ENCODE data around the gene CDH4. TPM values are rescaled to one million over a fixed set of nuclear protein-coding genes. Genes with fewer than 3 reads are reported as not detected.

Gene CDH4
- total and polyA plus RNA-seq, 9 of the 15 experiments (the other 6 are each of a cell fraction or from before 2014, with no cell fraction given), result 0.04 TPM; not detected in 8

- Histone ChIP-seq H4K20me1 (replicated peaks; ENCODE audit: control insufficient read depth, insufficient read depth, low read length) (no peaks in the 10 kb centered on the region), H3K4me3 (no peak overlapping the region), H3K36me3 (ENCODE audit: control insufficient read depth, insufficient read depth, low read length) (no peaks in the 10 kb centered on the region), H3K27ac (ENCODE audit: extremely low read depth, low read depth, low read length) (no peak overlapping the region), H3K4me2 (ENCODE audit: insufficient read depth, low read length) (no peak overlapping the region), H3K27me3 (ENCODE audit: control insufficient read depth in 2 of 2, insufficient read depth in 2 of 2, low read length in 2 of 2) (no peaks in the 10 kb centered on the region; a peak in 1 of 5 replicates), H3K9me1 (ENCODE audit: control insufficient read depth, insufficient read depth, low read length) (no peaks in the 10 kb centered on the region), H3K4me1 (replicated peaks in 1 of 2; ENCODE audit: control insufficient read depth in 2 of 2, insufficient read depth in 2 of 2, low read length in 2 of 2) (no peaks in the 10 kb centered on the region), H3K9me3 (replicated peaks; ENCODE audit: control insufficient read depth, insufficient read depth, low read depth, low read length) (peaks cover 2% of the 10 kb centered on the region; the same call in 1 of the 2 replicates), H3K79me2 (ENCODE audit: control insufficient read depth, insufficient read depth, low read length) (no peaks in the 10 kb centered on the region), H2AFZ (ENCODE audit: low read depth, low read length) (no peak overlapping the region), H3K9ac (ENCODE audit: insufficient read depth in 1 of 2, low read depth in 2 of 2, low read length in 2 of 2) (no peak overlapping the region)
- intact Hi-C loops (cut with micrococcal nuclease) (no loop called here), in situ Hi-C loops (cut with MboI) (no loop called here)
- no TSS peak for BruUV-seq (replicated peaks)
- POLR2A ChIA-PET, result interaction anchor here (0.6 kb wide), 1 partner anchor 895 kb away, joined by 3 read pairs; no protein-coding TSS in a partner anchor
- DNase-seq (ENCODE audit: extremely low read depth in 1 of 4, low spot score in 3 of 4), result no peak
- CTCF ChIA-PET (ENCODE audit: low intra/inter-chr PET ratio), result no interaction called here
- no peak for FAIRE-seq
- WGBS (ENCODE audit: insufficient coverage, low coverage, missing lambda C conversion rate), result under 1% methylated on average over 13 of the region's 17 CpGs
- no peak for ATAC-seq
- TF ChIP-seq MTA2 (IDR thresholded peaks at IDR 0.05; ENCODE audit: low read depth) (no peak), TGIF2 (CRISPR knock-in tag; IDR thresholded peaks at IDR 0.05) (no peak), POLR2H (tag; IDR thresholded peaks at IDR 0.05; ENCODE audit: low read depth) (no peak), ZNF766 (CRISPR knock-in tag; conservative IDR thresholded peaks at IDR 0.05) (no peak)
These were observed 27.6 kb downstream of the CDH4 start for GRCh38 chr20:61279621-61280150.

GRCh38 chr20:61280217-61280980 is 28.3 kb downstream of the CDH4 start:
- POLR2A ChIA-PET, result interaction anchor here (0.6 kb wide), 1 partner anchor 894 kb away, joined by 3 read pairs; no protein-coding TSS in a partner anchor
- H2AFZ ChIP-seq (ENCODE audit: low read depth, low read length), result no peak overlapping the region
- H3K9me3 ChIP-seq (replicated peaks; ENCODE audit: control insufficient read depth, insufficient read depth, low read depth, low read length), result peaks cover 2% of the 10 kb centered on the region; the same call in 1 of the 2 replicates
- no peak for FAIRE-seq
- no peak for DNase-seq (ENCODE audit: extremely low read depth in 1 of 4, low spot score in 3 of 4)
- H4K20me1 ChIP-seq (replicated peaks; ENCODE audit: control insufficient read depth, insufficient read depth, low read length), result no peaks in the 10 kb centered on the region
- H3K4me3 ChIP-seq, result no peak overlapping the region
- no peak overlapping the region for H3K4me2 ChIP-seq (ENCODE audit: insufficient read depth, low read length)
- intact Hi-C loops (cut with micrococcal nuclease) (no loop called here), in situ Hi-C loops (cut with MboI) (no loop called here)
- no TSS peak for BruUV-seq (replicated peaks)
- CTCF ChIA-PET (ENCODE audit: low intra/inter-chr PET ratio), result no interaction called here
- ATAC-seq, result no peak
- no peak overlapping the region for H3K9ac ChIP-seq (ENCODE audit: insufficient read depth in 1 of 2, low read depth in 2 of 2, low read length in 2 of 2)
- H3K79me2 ChIP-seq (ENCODE audit: control insufficient read depth, insufficient read depth, low read length), result no peaks in the 10 kb centered on the region
- H3K27ac ChIP-seq (ENCODE audit: extremely low read depth, low read depth, low read length), result no peak overlapping the region
- under 1% methylated on average over 23 of the region's 27 CpGs for WGBS (ENCODE audit: insufficient coverage, low coverage, missing lambda C conversion rate)
- H3K27me3 ChIP-seq (ENCODE audit: control insufficient read depth in 2 of 2, insufficient read depth in 2 of 2, low read length in 2 of 2), result no peaks in the 10 kb centered on the region; a peak in 1 of 5 replicates
- no peaks in the 10 kb centered on the region for H3K4me1 ChIP-seq (replicated peaks in 1 of 2; ENCODE audit: control insufficient read depth in 2 of 2, insufficient read depth in 2 of 2, low read length in 2 of 2)
- no peaks in the 10 kb centered on the region for H3K36me3 ChIP-seq (ENCODE audit: control insufficient read depth, insufficient read depth, low read length)
- no peaks in the 10 kb centered on the region for H3K9me1 ChIP-seq (ENCODE audit: control insufficient read depth, insufficient read depth, low read length)
- TF ChIP-seq TAL1 (IDR thresholded peaks at IDR 0.05), result no peak
- TF ChIP-seq SMARCC2 (IDR thresholded peaks at IDR 0.05; ENCODE audit: low read depth), result no peak
- no peak for TF ChIP-seq JUND (IDR thresholded peaks at IDR 0.05; ENCODE audit: borderline replicate concordance, low read depth, low read length)
- TF ChIP-seq JUND (tag; IDR thresholded peaks at IDR 0.05; ENCODE audit: borderline replicate concordance, low read depth, low read length), result no peak
- TF ChIP-seq ZNF398 (CRISPR knock-in tag; IDR thresholded peaks at IDR 0.05), result no peak
- no peak for TF ChIP-seq EHMT2 (IDR thresholded peaks at IDR 0.05)
- no peak for TF ChIP-seq CBFA2T3 (IDR thresholded peaks at IDR 0.05)
- TF ChIP-seq HNRNPK (IDR thresholded peaks at IDR 0.05; ENCODE audit: low read depth, low read length, poor library complexity, severe bottlenecking), result no peak
- TF ChIP-seq SMARCE1 (IDR thresholded peaks at IDR 0.05), result no peak
- TF ChIP-seq ZSCAN32 (CRISPR knock-in tag; IDR thresholded peaks at IDR 0.05), result no peak
- TF ChIP-seq STAG1 (CRISPR knock-in tag; IDR thresholded peaks at IDR 0.05; ENCODE audit: borderline replicate concordance), result no peak
